Stimulated activated CD4-positive, alpha-beta T cell treated with anti-CD3 and anti-CD28 coated beads, Interleukin-12 subunit alpha, Interleukin-12 subunit beta, amount 100 ng/mL, for 4 hours (primary cell): ENCODE results near the gene APBB3.

Experiments used
- DNase-seq: peaks from one replicate; pipeline ENCODE4 v3.0.0-alpha.2; 2020

APBB3 gene

DNA sequence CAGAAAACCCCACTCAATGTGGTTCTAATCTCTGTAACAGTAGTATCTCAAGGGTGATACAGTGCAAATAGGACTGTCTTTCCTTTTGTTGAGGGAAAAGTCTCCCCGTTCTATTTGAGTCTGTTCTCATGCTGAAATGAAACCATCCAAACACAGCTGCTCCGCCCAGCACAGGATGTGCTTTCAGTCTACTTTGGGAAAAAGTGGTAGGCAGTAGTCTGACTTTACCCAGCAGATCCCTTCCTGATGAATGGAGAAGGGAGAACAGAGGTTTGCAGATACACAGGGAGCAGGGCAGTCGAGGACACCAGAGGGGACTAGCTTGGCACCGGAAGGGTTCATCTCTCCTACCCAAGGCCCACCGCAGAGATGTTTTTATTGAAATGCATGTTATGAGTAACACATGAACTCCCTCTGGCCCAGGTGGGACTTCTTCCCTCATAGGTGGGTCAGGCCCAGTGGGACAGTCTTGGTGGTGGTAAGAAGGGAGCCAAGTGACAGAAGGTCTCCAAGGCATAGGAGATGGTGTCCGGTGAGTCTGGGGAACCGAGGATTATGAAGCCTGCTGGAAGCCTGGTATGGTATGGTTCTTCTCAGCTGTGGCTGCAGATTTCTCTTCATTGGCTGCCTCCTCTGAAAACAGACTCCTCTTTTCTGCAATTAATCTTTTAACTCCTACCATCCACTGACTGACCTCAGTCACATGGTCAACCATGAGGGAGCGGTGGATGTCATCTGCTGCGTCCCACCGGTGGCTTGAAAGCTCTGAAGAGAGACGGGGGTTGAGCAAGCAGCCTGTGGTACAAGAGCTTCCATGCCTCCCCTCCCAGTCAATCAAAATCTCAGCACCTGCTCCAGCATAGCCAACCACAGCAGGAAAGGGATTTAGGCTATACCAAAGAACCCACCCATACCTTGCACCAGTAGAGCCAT, 14.0 kb downstream of the APBB3 start:
- no peak for DNase-seq

DNA sequence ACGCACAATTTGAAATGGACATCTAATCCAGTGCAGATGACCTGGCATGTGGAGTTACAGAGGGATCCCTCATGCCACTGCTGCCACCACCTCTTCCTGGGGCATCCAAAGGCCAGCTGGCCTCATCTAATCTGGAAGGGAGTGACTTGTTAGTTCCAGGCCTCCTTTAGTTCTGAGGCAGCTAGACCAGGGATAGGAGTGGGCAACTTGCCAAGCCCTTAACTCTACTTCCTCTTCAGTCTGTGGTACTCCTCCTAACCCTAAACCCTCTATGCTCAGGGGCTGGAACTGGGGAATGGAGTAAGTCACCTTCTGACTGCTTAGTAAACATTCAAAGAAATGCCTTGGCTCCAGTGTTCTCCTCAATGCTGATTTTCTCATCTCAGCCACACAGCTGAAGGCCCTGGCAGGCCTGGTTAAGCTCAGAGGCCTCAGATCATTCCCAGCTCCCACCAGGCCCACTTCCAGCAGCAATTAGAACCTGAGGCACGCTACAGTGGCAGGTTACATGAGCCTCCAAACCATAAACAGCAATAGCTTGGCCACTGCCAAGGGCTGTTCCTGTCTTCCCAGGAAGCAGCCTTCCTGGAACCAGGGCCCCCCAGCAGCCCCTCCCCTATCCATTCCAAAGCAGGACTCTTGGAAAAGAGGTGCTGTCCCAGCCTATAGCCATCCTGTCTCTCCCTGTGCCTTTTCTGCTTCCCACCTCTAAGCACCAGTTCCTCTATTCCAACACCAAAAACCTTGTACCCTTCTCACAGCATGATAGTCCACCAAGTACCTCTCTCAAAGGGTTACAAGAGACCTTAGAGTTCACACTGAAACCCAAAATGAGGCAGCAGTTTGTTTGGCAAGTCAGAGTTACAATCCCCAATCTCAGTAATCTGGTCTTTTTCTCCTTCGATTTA, 14.9 kb downstream of the APBB3 start:
- no peak for DNase-seq

DNA sequence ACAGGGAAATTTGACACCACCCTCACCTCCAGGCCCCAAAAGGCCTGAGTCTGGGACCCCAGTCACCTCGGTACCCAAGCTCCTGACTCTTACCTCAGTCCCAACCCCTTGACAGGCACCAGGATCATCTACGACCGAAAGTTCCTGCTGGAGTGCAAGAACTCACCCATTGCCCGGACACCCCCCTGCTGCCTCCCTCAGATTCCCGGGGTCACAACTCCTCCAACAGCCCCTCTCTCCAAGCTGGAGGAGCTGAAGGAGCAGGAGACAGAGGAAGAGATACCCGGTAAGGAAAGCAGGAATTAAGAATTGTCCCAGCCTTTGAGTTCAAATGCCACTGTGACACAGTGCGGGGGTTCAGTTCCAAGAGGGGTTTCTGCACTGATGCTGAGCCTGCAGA, 15.6 kb downstream of the APBB3 start:
- DNase-seq: no peak

DNA sequence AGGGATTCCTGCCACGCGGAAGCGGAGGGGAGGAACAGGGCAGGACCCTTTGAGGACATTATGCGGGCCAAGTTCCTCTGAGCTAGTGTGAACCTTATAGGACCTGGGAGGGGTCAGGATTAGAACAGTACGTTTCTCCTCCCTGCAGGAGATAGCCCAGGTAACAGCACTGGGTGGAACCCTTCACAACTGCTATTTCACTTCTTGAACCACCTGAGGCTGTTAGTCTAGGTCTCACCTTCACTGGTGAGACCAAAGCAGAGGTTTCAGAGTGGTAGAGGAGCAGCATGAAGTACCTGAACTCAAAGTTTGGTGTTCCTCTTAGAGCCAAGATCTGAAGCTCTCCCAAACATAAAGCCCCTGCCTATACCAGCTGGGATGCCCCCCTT, 16.1 kb downstream of the APBB3 start:
- no peak for DNase-seq

DNA sequence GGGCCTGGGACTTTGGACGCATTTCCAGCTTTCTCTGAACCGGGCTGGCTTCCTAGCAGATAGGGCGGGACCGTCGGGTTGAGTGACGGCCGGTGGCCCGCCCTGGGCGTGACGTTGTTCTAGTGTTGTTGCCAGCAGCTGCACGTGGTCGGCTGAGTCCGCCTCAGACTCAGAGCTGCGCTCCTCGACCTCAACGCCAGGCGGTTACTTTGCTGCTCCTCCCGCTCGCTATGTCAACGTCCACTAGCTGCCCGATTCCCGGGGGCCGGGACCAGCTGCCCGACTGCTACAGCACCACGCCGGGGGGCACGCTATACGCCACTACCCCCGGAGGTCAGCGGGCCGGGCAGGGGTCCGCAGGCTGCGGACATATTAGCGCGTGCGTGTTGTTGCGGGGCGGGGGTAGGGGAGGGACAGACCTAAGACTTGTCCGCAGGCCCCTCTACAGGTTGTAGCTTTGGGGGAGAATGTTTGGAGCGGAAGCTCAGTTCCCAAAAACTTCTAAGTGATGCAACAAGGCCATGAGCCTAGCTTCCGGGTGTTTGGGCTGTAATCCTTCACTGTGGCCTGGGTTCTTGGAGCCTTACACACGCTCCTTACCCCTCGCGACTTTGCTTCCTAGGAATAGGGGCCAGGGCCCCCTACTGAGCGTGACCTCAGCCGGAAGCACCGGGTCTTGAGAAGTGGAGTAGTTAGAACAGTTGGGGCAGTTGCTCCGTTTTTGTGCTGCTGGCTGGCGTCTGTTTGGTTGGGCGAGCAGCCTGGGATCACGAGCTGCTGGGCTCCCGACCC, 16.7 kb downstream of the APBB3 start, which contains the start of gene EIF4EBP3:
Gene EIF4EBP3, plus strand, starts transcription at position 155 of the 792 bp plus-strand sequence. Its CDS starts 76 bp downstream, at position 231.
- DNase-seq: peak; percentile 77

DNA sequence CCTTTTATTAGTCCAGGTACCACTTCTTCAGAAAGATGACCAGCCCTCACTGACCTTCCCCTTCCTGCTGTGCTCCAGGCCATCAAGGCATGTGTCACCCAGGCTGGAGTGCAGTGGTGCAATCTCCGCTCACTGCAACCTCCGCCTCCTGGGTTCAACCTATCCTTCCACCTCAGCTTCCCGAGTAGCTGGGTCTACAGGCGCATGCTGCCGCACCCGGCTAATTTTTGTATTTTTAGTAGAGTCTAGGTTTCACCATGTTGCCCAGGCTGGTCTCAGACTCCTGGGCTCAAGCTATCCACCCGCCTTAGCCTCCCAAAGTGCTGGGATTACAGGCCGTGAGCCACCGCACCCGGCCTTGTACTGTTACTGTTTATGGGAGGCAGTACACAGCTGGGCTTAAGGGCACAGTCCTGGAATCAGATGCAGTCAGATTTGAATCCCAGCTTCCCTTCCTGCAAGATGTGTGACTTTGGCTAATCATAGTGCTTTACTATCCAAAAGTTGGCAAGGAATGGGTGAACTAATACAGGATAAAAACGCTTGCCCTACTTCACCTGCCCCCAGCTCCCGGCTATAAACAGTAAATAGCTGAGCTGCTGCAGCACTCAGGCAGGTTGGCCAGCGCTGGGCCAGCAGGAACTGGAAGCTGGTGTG, 17.4 kb downstream of the APBB3 start:
- DNase-seq: no peak

DNA sequence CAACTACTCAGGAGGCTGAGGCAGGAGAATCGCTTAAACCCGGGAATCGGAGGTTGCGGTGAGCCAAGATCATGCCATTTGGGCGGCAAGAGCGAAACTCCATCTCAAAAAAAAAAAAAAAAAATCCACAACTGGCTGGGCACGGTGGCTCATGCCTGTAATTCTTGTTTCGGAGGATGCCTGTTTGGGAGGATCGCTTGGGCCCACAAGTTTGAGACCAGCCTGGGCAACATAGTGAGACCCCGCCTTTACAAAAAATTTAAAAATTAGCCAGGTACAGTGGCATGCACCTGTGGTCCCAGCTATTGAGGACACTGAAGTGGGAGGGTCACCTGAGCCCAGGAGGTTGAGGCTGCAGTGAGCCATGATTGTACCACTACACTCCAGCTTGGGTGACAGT, 18.8 kb downstream of the APBB3 start:
- DNase-seq: no peak

DNA sequence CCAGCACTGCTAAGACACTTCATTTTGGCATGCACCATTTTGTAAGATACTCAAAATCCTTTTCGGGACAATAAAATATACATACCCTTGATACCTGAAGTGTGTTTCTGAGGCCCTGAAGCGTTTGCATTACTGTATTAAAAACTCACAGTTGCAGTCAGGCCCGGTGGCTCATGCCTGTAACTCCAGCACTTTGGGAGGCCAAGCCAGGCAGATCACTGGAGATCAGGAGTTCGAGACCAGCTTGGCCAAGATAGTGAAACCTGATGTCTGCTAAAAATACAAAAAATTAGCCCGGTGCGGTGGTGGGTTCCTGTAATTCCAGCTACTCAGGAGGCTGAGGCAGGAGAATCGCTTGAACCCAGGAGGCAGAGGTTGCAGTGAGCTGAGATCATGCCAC, 19.4 kb downstream of the APBB3 start:
- DNase-seq: no peak

DNA sequence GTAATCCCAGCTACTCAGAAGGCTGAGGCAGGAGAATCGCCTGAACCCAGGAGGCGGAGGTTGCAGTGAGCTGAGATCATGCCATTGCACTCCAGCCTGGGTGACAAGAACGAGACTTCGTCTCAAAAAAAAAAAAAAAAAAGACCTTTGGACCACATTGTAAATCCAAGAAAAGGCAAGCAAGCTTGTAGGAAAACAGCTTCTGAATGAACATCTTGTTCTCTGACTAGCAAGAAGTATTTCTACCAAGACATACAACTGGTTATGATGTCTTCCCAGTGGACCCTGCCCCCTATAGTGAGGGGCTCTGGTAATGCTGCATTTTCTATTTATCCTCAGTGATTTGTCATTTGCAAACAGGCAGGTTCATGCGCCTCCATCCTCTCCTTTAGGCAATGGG, 21.4 kb downstream of the APBB3 start:
- DNase-seq: no peak

DNA sequence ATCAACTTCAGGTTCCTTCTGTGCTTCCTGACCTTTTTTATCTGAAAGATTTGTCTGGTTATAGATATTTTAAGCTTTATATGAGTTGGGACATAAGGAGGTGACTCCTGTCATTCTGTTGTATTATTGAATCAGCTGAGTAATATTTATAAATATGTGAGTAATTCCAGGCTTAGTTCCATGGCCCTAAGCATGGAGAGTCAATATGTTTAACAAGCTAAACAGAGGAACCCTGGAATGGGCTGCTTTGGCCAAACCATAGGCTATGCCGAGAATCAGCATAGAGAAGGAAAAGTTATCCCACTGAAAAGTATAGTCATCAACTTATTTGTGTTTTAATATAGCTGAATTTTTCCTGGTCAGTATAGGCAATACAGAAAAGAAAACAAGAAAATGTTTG, 24.2 kb downstream of the APBB3 start:
- no peak for DNase-seq

DNA sequence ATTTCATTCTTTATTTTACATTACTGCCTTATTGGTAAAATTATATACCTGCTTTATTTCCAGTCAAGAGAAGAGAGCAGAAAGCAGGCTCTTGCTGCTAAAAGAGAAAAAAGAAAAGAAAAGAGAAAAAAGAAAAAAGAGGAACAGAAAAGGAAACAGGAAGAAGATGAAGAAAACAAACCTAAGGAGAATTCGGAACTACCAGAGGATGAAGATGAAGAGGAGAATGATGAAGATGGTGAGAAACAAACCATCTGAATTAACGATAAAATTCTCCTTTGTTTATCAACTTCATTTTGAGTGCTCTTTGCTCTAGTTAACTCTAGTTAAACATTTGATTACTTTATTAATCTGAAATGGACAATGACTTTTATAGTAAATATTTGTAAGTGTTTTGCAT, 40.4 kb downstream of the APBB3 start:
- DNase-seq: no peak

DNA sequence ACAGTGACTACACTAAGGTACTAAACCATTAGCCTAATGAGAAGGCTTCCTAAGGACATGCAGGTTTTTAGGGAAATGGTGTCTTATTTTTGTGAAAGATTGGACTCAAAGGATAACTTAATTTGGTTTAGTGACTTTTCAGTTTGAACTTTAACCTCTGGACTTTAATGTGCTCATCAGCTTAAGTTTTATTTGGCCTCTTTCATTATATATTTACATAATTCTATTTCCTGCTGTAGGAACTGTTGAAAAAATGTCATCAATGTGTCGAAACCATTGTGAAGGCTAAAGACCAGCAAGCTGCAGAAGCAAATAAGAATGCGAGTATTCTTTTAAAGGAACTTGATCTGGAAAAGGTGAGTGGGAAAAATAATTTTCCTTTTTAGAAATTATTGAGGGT, 51.3 kb downstream of the APBB3 start:
- no peak for DNase-seq

DNA sequence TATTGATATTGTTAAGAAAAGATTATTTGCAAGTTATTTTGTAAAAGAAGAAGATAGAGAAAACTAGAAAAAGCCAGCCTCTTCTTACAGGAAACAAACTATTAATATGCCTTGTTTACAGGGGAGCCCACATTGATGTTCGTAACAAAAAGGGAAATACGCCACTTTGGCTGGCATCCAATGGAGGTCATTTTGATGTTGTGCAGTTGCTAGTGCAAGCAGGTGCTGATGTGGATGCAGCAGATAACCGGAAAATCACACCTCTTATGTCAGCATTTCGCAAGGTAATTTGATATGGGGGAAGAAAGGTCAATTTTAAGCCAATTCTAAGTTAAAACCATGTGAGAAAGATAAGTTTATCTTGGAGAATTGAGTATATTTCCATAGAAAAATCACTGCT, 54.5 kb downstream of the APBB3 start:
- no peak for DNase-seq
